Dedifferentiated amniotic fluid mesenchymal stem cell (primary cell): Measurements from ENCODE around the gene IKZF3.
"Not testable (repeated sequence)": the region's sequence is repeated elsewhere in the genome, so short reads cannot be mapped to it uniquely, and the experiment has no call there.

ENCODE experiments used
- DNase-seq: peaks from one replicate; pipeline ENCODE4 v3.0.0-alpha.2; 2016; ENCODE audit errors: extremely low spot score

Gene IKZF3

DNA sequence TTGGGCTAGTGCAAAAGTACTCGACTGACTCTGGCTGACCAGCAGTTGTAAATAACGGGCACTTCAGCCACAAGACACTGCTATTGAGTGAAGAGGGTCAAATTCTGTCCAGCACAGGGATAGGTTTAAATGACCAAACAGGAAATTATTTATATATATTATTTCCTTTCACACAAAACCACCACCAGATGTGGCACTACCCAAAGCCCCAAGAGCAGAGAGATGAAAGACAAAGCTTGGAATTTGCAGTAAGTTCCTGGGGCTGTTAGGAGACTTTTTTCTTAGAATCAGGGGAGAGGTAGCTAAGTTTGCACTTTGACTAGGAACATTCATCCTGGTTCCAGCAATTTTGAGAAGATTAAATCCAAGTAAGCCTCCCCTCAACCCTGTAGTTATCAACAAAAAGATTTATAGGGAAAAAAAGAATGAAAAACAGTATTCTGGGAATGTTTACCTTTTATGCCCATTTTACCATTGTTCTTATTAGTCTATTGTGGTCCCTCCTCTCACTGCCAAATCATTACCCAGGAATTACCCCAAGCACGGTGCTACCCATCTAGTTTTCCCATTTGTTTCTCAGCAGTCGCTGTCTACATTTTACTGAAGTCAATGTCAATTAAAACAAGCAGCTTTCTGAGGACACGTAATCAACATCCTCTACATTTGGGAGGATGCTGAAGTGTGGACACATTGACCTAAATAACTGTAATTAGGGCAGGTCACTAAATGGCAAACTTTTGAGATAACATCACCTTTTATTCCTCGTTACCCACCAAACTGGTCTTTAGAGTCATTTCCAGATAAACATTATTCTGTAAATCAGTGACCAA lies 82.9 kb downstream of the IKZF3 start:
- no peak for DNase-seq

DNA sequence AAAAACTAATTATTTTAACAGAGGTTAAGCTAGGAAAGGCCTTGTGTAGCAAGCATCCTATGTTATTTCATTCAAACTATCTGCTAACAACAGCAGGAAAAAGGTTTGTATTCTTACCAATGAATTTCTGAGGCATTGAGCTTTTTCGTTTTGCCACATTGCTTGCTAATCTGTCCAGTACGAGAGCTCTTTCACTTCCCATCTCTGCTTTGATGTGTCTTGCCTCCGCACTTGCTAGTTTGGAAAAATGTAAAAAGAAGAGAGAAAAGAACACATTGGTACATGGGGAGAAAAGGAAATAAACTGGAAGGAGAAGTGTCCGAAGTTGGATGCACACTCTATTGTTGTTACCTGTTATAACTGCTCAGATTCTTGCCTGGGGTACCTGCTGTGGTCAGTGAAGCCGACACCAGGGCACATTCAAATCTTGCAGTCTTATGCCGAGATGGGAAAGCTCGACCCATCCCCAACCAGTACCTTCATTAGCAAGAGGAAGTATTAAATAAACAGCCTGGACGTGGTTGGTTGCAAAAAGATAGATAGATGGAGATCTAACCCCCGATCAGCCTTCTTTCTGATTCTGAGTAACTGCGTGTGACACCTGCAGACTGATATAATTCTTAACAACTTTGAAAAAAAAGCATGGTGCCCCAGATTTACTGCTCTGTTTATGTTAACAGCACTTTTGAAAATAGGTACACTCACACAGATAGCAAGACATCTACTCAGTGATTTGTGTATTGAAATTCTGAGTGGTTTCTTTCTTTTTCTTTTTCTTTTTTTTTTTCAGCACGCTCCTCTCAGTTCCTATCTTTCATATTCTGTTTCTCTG lies 86.4 kb downstream of the IKZF3 start:
- DNase-seq, result no peak

DNA sequence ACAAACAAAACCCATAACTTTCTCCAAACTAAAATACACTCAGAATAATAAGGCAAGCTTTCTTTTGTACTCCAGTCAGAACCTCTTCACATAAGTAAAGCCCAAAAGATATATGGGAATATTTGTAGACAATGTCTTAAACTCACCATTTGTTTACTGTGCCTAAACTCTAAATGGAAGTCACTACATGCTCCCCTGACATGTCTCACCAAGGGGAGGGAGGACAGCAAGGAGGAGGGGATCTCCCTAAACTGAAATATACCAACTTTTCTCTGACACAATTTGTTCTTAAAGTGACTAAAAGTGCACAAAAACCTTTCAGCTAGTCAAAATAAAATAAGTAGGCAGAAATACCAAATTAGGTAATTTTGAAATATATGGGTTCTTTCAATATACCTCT lies 87.9 kb downstream of the IKZF3 start:
- no peak for DNase-seq

DNA sequence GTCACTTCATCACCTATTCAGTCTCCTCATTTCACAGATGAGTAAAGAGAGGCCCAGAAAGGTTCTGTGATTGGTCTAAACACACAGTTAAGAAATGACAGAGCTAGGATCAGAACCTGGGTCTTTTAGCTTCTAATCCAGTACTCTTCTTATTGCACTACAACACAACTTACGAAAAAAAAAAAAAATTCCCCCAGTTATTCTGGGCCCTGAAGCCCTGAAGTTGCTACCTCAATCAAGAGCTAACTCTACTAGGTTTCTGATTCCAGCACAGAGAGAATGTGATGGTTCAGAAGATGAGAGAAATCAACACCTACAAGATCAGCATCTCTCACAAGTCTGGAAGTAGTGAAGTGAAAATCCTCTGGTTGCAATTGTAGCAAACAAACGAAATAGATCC lies 89.1 kb downstream of the IKZF3 start:
- DNase-seq, result no peak

DNA sequence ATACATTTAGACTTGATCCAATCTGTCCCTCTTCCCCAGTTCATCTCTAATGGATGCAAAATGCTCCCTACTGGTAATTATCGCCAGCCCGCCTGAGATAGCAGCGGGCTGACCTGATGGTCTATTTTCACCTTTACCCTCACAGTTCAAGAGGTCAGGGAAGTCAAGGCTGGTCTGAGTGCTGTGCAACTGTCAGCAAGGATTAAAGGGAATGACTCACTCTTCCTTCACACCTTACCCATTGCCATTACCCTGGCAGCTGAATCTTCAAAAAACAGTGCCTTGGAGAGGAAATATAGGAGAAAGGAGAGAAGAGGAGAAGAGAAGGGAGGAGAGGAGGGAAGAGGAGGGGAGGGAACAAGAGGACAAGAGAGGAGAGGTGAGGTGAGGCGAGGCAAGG lies 90.1 kb downstream of the IKZF3 start:
- no peak for DNase-seq

DNA sequence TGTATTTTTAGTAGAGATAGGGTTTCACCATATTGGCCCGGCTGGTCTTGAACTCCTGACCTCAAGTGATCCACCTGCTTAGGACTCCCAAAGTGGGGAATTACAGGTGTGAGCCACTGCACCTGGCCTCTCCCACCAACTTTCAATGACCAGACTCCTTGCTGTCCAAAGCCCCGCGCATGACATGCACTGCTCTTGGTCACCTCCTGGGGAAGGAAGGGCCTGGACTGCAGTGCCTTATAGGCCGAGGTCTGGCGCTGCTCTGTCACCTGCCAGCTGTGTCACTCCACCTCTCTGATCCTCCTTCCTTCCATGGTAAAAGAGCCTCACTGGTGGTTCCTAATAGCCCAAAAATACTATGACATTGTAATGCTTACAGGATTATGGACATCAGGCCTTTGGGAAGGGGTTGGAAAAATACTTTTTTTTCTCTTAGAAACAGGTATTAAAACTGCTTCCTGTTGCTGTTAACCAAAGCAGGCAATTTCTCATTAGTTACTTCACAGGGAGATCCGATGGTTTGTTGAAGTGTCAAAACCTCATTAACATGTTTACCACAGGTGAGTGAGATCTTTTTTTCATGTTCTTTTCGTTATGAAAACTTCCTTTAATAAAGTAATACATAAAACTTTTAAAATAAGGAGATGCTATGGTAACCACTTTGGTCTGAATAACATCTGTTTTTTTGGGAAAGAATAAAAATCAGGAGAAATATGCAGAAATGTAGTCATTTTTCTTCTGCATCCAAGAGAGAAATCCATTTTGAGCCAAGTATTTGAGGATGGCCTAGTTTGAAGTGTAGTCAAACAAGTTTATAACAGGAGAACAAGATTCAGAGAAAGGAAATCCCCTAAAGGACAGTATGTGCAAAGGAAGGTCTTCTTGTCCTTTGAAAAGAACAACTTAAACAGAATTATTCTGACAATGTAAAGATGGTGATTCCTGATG lies 90.9 kb downstream of the IKZF3 start:
- no peak for DNase-seq

DNA sequence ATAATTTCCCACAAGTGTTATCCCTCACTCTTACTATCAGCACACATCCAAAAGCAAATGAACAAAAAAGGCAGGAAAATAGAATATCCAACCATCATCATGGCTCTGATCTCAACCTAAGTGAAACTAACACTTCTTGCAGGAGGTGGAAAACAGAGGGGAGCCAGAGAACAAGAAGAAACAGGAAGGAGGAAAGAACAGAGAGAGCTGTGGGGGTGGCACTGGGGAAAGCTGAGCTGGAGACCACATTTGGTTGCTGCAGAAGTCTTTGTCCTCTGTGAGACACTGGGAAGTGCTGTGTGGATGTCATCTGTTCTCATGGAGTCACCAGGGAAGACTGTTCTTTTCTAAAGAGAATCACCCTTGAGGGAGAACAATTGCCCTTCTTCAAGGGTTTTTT lies 91.7 kb downstream of the IKZF3 start:
- no peak for DNase-seq

DNA sequence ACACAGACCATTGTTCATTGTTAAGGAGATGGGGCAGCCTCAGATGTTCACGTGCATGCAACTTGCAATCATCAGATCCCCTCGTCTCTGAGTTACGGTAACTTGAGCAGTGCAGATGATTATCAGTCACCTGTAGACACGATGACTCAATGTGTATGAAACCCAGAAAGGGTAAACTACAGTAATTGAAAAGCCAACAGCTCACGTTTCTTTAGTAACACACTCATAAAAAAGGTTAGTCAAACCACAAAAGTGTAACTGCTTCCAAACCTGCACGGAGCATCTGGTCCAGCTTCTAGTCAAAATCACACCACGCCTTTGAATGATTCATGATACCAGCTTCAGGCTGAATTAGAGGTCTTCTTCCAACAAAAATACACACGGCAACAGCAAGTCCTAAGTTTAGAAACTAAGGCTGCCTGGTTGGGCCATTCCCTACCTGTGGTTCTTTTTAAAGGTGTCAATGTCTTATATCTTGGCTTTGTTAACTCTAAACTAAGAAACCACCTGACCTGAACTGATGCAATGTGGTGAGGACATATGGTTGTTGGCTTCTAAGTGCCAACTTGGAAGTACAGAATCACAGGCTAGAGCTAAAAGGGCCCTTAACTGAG lies 94.0 kb downstream of the IKZF3 start:
- DNase-seq, result no peak

DNA sequence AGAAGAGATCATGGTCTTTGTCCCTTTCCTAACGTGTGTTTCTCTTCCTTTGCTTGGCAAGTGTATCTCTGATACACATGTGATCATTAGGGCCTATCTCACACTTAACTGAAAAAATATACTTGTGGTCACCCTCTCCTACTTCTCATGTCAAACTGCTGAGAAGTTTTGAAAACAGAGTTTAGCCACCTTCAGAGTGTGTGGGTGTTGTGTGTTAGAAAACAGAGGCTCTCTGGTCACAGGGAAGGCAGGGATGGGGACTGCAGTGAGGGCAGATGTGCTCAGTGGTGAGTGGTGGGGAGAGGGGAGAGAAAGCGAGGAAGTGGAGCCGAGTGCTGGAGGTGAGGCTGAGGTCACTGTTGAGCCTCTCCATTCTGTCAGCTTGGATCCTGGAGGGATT lies 97.0 kb downstream of the IKZF3 start:
- no peak for DNase-seq

DNA sequence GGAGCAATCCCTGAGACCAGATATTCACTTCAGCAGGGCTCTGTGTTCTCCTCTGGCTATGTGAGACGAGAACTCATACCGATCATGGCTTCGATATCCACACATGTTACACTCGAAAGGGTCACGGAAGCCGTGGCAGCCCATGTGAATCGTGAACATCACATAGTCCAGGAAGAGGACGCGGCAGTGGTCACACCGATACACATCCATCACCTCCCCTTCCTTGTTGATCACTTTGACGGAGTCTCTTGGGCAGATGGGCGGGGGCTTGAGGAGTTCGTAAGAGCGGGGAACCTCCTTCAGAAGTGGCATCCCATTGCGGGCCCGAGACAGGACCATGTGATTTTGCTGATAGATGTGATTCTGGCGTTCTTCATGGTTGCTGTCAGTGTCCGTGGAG lies 98.3 kb downstream of the IKZF3 start:
- no peak for DNase-seq

DNA sequence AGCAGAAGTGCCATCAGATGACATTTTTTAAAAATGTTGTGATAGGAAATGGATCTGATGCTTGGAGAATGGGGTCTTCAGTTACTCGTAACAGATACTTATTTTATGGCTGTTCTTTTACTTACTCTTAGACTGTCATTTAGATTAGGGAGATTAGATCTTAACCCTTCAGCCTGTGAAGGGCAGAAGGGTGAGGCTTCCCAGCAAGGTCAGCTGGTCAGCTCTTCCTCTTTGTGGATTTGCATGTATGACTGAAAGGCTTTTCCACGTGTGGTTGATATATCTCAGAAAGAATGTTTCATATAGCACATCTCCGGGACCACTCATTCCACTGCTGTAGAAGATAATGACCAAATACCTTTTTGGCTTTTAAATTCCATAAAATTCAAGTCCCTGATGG lies 98.9 kb downstream of the IKZF3 start:
- DNase-seq, result no peak

DNA sequence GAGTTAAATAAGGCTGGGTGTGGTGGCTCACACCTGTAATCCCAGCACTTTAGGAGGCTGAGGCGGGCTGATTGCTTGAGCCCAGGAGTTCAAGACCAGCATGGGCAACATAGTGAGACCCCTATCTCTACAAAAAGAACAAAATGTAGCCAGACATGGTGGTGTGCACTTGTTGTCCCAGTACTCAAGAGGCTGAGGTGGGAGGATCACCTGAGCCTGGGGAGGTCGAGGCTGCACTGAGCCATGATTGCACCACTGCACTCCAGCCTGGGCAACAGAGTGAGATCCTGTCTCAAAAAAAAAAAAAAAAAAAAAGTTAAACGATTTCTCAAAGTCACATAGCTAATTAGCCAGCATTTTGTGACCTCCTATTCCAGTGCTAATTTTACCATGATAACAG lies 99.9 kb downstream of the IKZF3 start:
- DNase-seq, result not testable (repeated sequence)

DNA sequence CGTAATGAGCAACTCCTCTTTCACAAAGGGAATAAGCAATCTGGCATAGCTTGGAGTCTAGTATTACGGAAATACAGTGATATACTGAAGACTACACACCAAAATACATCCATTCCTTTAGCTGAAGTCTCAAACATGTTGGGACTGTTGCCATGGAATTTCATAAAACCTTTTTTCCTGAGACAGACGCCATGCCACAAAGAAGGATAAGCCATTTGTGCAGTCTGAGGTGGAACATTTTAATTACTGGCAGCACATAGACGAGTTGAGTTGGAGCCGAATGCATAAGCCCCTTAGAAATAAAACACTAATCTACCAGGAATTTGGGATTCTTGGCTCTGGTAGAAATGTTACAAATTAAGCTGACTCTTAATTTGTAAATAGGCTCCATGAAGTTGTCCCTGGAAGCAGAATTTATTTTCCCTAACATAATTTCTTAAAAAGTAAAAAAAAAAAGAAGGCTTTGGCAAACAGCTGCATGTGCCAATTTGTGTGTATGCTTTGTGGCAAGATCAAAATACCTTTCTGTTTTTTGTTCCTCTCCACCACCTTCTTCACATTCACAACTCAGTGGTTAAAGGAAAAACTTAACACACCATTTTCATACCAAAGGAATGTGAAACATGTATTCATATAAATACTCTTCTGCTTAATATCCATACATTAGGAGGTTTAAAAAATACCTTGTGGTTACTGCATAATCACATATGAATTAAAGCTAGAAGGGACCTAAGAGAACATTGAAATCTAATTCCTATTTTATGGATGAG lies 100.9 kb downstream of the IKZF3 start:
- DNase-seq, result no peak

DNA sequence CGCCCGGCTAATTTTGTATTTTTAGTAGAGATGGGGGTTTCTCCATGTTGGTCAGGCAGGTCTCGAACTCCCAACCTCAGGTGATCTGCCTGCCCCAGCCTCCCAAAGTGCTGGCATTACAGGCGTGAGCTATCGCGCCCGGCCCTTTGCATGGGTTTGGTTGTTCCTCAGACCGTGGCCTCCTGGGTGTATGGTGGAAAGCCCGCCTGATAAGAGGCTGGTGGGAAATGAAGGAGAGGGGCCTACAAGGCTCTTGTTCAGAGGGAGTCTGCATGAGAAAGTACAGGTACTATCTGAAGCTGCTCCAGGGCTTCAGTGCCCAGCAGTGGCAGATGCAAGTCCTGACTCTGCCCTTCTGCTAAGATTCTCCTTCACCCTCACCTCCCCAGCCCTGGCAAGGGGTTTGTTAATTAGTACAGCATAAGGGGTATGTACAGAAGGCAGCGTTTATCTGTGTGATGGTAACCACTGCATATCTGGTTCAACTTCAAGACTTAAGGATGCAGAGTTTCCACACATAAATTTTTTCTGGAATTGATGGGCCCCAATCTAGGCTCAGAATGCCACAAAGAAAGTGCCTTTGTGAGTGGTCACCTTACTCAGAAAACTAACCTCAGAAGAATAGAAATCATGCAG lies 102.1 kb downstream of the IKZF3 start:
- DNase-seq, result no peak

DNA sequence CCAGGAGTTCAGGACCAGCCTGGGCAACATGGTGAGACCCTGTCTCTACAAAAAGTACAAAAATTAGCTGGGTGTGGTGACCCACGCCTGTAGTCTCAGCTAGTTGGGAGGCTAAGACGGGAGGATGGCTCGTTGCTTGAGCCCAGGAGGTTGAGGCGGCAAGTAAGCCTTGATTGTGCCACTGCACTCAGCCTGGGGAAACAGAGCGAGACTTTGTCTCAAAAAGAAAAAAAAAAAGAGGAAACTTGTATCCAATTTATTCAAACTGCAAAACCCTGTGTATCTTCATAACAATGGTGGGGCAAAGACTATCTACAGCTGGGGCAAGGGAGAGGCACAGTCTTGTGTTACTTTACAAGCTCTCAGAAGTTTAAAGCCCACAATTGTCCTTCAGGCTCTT lies 104.9 kb downstream of the IKZF3 start:
- no peak for DNase-seq

DNA sequence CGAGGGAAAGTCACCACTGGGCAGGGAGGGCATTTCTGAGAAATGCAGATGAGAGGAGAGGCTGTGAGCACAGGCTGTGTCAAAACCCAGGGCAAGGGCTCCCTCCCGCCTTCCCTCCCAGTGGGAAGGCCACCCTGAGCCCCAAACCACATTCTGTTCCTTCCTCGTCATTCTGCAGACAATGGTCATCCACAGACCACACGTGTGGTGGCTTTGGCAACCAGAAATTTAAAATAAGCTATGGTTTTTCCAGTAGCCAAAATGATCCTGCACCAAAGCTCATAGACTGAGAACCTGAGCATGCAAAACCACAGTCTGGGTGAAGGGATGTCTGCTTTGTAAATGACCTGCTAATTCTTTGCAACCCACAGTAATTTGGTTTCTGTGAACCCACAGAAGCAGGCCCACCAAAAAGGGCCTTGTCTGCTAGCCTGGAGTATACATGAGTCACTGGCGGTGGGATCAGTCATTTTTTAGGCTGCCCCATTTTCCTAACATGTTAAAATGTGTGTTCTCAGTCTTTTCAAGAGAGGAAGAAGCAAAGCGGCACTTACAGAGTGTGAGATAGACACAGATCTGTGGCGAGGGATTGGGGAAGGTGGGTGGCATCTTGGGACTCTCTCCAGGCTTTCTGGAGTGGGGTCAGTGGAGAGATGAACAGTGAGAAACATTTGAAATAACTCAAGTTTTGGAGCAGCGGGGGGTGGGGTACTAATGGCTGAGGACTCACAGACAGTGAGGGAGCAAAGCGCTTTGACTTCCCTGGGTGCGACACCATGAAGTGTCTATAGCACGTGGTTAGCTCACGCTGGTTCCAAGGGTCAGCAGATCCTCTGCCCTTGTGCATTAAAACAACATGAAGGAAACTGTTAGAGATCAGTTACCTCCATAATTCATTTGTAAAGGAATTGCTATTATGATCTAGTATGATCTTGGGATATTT lies 105.9 kb downstream of the IKZF3 start:
- DNase-seq, result no peak

DNA sequence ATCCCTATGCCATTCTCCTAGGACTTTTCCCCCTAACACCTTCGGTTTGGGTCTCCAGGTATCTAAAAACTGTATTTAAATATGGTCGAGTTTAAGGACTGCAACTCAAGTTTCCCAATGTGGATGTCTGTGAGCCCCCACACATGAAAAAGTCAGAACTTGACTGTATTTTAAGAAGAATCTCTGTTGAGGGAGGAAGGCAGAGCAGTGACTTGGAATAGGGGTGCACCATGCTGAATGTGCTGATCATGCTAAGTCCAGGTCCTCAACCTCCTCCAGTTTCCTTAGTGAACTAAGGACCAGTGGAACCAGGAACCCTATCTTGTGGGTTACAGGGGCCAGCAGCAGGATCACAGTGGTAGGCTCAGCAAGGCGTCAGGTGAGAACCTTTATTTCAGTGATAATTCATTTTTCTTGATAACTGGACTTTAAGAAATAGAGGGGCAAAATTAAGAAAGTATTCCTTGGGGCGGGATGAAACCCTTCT lies 106.9 kb downstream of the IKZF3 start:
- DNase-seq, result no peak

DNA sequence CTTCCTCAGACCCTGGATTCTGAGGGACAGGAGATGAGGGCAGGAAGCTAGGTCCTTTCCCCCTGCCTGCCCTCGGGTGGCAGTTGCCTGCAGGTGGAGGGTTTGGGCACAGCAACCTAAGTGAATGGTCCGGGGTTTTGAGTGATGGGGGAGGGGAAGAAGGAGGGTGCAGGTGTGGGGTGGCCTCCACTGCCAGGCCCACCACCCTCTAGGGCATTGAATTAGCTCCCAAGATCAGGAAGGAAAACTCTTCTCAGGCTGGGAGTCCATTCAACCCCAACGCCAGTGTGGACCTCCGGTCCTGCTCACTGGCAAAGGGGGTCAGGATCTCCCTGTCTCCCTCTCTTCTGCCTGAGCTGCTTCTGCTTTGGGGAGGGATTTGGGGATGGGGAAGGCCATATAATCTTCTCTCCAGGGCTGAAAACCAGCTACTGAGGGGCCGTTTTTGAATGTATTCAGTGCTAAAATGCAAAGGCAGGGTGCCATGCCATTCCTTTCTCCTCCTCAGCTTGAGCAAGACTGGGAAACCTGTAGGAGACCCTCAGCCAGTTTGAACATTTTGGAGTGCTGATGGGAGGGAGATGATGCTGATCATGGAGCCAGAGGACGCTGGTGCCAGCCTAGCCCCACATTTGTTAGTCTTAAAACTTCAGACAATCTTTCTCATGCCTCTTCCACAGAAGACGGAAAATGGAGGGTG lies 107.6 kb downstream of the IKZF3 start:
- no peak for DNase-seq
